ENCODE results near the gene SPOCK1. TPM values are rescaled to one million over a fixed set of nuclear protein-coding genes. Genes with fewer than 3 reads are reported as not detected.

Gene SPOCK1
- total RNA-seq, 1 experiment from 2014 or later = 10.9 TPM

- Histone ChIP-seq H2BK15ac (ENCODE audit: low read depth, low read length) (no peak overlapping the region), H3K14ac (ENCODE audit: insufficient read depth, low read length) (peak overlapping the region; percentile 60; the same call in 1 of the 2 replicates), H3K9me3 (ENCODE audit: control insufficient read depth, low read depth, low read length) (no peaks in the 10 kb centered on the region), H3K18ac (ENCODE audit: insufficient read length, low read depth, low read length) (no peak overlapping the region), H3K4ac (ENCODE audit: low read depth, low read length) (no peak overlapping the region), H3K4me1 (ENCODE audit: insufficient read depth, low read length) (peaks cover 3% of the 10 kb centered on the region; the same call in 1 of the 2 replicates), H2BK20ac (ENCODE audit: low read depth, low read length, poor library complexity, severe bottlenecking) (no peak overlapping the region), H2BK12ac (ENCODE audit: insufficient read length, low read depth, low read length) (no peak overlapping the region), H3K9ac (ENCODE audit: extremely low read depth, insufficient read length, low read length) (no peak overlapping the region), H4K5ac (ENCODE audit: insufficient read length, low read depth, low read length) (no peak overlapping the region), H4K20me1 (ENCODE audit: control insufficient read depth, insufficient read depth, insufficient read length) (no peaks in the 10 kb centered on the region), H3K56ac (ENCODE audit: insufficient read length, low read depth, low read length) (no peak overlapping the region), H3K27ac (ENCODE audit: insufficient read length, low read depth, low read length) (no peak overlapping the region), H3K23me2 (ENCODE audit: insufficient read length, low read depth, low read length, poor library complexity, severe bottlenecking) (no peaks in the 10 kb centered on the region), H2BK5ac (ENCODE audit: insufficient read length, low read length) (no peak overlapping the region), H3K23ac (ENCODE audit: insufficient read length, low read depth, low read length) (no peak overlapping the region), H3K79me2 (ENCODE audit: insufficient read depth, low read length) (no peaks in the 10 kb centered on the region), H2BK120ac (ENCODE audit: low read depth, low read length, poor library complexity, severe bottlenecking) (no peak overlapping the region), H2AK5ac (ENCODE audit: insufficient read length, low read length) (no peak overlapping the region), H4K8ac (replicated peaks; ENCODE audit: insufficient read length, low read depth, low read length) (no peak overlapping the region), H2AFZ (ENCODE audit: low read length) (no peak overlapping the region), H3K4me2 (ENCODE audit: insufficient read depth, insufficient read length, low read length) (no peak overlapping the region), H3K79me1 (ENCODE audit: insufficient read depth, low read depth, low read length, poor library complexity, severe bottlenecking) (no peaks in the 10 kb centered on the region), H3K27me3 (ENCODE audit: insufficient read depth, low read length) (peaks cover 2% of the 10 kb centered on the region; the same call in 1 of the 2 replicates), H4K91ac (ENCODE audit: insufficient read length, low read depth, low read length) (no peak overlapping the region), H3T11ph (ENCODE audit: low read length) (no peak overlapping the region)
- Mint-ChIP-seq H3K4me1 (peaks cover 16 to 22% of the 10 kb centered on the region in 2 experiments), H3K27me3 (ENCODE audit: low read depth) (peaks cover 3% of the 10 kb centered on the region; the same call in 1 of the 2 replicates), H3K9me3 (no peaks in the 10 kb centered on the region), H3K4me3 (no peak overlapping the region), H3K36me3 (ENCODE audit: insufficient read depth in 1 of 3, low read depth in 3 of 3) (no peaks in the 10 kb centered on the region), H3K27ac (no peak overlapping the region)
- no peak for TF ChIP-seq CTCF (conservative IDR thresholded peaks at IDR 0.05)
- no peak for DNase-seq
- WGBS (ENCODE audit: extremely low coverage, insufficient read length, low lambda C conversion rate) = no CpG with 5 or more reads among the region's 4 CpGs
Observed at GRCh38 chr5:137304226-137304874, 194.8 kb downstream of the SPOCK1 start.

Measured in H9 (cell line).